Measurements from ENCODE around the gene PRDM12.

- TF ChIP-seq, protein P1, sequence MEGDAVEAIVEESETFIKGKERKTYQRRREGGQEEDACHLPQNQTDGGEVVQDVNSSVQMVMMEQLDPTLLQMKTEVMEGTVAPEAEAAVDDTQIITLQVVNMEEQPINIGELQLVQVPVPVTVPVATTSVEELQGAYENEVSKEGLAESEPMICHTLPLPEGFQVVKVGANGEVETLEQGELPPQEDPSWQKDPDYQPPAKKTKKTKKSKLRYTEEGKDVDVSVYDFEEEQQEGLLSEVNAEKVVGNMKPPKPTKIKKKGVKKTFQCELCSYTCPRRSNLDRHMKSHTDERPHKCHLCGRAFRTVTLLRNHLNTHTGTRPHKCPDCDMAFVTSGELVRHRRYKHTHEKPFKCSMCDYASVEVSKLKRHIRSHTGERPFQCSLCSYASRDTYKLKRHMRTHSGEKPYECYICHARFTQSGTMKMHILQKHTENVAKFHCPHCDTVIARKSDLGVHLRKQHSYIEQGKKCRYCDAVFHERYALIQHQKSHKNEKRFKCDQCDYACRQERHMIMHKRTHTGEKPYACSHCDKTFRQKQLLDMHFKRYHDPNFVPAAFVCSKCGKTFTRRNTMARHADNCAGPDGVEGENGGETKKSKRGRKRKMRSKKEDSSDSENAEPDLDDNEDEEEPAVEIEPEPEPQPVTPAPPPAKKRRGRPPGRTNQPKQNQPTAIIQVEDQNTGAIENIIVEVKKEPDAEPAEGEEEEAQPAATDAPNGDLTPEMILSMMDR (IDR thresholded peaks at IDR 0.05; ENCODE audit: low read length): no peak
- TF ChIP-seq EZH2 (IDR thresholded peaks at IDR 0.05; ENCODE audit: borderline replicate concordance, low read length): no peak
These were observed 6.2 kb downstream of the PRDM12 start for GRCh38 chr9:130670644-130671043.

Measured in OCI-LY1 (cell line).